ENCODE data around the gene SPINT2.
"Not testable (repeated sequence)": the region's sequence is repeated elsewhere in the genome, so short reads cannot be mapped to it uniquely, and the experiment has no call there.

Gene SPINT2, protein sequence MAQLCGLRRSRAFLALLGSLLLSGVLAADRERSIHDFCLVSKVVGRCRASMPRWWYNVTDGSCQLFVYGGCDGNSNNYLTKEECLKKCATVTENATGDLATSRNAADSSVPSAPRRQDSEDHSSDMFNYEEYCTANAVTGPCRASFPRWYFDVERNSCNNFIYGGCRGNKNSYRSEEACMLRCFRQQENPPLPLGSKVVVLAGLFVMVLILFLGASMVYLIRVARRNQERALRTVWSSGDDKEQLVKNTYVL

GRCh38 chr19:38264486-38265212 lies at the start of gene SPINT2:
TSS of gene SPINT2 (plus strand) at chr19:38264573. CDS start at chr19:38264893, 320 bp downstream.
- DNase-seq = peak; percentile 24

DNA sequence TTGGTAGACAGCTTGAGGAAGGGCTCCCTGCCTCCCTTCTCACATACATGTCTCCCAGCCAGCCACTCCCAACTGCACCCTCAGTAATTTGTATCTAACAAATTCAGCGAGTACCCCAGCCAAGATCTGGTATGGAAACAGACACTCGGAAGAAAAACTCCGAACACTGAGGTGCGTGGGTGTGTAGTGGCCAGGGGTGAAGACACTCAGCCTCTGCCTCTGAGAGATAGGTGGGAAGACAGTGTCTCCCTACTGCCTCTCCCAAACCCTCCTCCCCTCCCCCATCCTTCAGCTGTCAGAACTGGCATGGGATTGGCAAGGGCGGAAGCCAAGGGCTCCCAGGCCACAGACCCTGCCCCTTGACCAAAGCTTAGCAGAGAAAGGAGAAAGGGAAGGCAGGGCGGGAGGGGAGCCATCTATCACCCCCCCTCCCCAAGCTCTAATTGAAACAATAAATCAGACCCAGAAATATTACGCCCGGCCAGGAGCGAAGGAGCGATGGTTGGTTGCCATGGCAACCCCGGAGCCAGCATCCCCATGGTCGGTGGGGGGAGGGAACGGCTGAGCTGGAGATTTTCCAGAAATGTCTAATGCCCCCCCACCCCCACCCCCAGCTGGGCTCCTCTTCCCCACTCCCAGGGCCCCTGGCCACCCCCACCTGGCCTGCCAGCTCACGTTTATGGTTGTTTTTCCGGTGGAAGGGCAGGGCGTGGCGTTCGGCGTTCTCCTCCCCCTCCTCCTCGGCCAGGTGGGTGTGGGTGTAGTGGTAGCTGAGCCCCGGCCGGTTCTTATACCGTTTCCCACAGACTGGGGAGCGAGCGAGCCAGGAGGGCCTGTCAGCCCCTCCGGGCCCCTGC lies 47.4 kb upstream of the SPINT2 start:
- no peak for DNase-seq

DNA sequence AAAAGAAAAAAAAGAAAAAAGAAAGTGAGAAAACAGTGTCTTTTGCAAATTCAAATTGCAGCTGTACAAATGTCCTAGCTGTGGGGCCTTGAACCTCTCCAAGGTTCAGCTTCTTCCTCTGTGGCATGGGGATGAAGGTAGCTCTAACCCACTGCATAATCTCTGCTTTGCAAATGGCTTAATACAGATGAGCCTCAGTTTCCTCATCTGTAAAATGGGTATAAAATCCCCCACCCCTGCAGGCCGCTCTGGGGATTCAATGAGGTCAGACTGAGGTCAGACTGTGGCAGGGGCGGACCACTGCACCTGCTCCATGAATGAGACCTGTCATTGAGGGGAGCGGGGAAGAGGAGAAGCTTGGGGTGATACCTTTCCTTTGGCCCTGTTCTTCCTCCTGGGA lies 46.2 kb upstream of the SPINT2 start:
- DNase-seq = no peak

- no peak for DNase-seq
Observed at GRCh38 chr19:38219221-38219620, 45.2 kb upstream of the SPINT2 start.

- no peak for DNase-seq
Observed at GRCh38 chr19:38221421-38221820, 43.0 kb upstream of the SPINT2 start.

- no peak for DNase-seq
Observed at GRCh38 chr19:38221919-38222830, 42.2 kb upstream of the SPINT2 start.

DNA sequence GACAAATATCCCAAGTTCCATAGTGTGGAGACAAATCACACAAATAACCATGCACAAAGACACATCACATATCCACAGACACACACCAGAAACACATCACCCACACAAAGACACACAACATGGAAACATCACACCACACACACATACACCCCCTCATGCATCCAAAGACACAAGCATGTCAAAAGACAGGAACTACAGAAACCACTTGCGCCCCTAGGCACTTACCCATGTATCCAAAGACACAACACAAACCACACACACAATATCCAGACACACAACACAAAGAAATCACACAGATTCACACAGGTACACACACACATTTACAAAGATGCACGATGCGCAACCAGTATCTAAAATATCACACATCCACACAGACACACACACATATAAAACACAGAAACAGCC lies 41.3 kb upstream of the SPINT2 start:
- no peak for DNase-seq

- DNase-seq = no peak
Observed at GRCh38 chr19:38223617-38224013, 40.8 kb upstream of the SPINT2 start.

DNA sequence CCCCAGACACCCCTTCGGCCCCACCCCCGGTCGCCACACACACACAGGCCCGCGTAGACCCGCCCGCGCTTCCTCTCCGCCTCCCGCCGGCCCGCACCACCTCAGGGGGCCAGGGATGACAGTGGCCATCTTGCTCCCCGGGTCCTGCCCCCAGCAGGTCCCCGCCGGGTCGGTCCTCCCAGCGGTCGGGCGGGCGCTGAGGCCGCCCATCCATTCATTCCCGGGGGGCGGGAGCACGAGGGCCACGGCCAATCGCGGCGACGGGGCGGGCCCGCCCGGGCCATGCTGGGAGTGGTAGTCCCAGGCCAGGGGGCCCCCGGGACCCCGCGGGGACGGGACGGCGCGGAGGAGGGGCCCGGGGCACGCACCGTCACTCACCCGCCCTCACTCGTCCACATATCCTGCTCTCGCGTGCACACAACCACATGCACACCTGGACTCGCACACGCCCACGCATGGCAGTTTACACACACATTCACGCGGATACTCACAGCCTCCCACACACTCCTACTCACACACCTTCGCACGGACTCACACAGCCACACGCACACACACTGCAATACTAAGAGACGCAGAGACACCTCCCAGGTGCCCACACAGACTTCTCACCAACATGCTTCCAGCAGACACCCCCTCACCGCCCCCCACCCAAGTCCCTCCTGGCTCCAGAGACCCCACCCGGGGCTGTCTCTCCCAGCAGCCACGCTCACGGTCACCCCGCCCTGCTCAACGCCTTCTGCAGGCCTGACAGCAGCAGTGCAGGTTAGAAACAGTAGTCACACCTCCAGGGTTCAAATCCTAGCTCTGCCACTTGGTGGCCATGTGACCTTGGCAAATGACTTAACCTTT lies 40.1 kb upstream of the SPINT2 start, which contains the start of gene DPF1:
TSS of gene DPF1 (minus strand) at position 209 of the 849 bp plus-strand sequence. CDS start at position 129, 80 bp downstream.
- DNase-seq = peak; percentile 38

GRCh38 chr19:38224863-38225218 lies 39.5 kb upstream of the SPINT2 start:
- not testable (repeated sequence) for DNase-seq

GRCh38 chr19:38227287-38228004 lies 36.9 kb upstream of the SPINT2 start:
- no peak for DNase-seq

DNA sequence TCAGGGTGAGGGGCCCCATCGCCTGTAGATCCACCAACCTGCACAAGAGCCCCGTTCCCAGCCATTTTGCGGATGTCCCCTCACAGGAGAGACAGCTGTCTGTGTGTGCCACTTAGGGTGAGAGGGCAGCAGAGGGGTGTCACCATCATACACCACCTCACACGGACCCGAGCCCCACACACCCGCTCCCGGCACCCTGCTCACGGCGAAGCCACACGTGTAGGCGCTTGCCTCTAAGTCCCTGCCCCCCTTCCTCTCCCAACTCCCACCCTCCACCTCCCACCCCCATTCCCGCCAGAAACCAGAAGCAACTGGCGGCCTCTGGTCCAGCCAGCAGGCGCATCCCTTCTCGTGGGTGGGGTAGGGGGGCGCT lies 36.4 kb upstream of the SPINT2 start:
- no peak for DNase-seq

GRCh38 chr19:38228491-38229439 lies 35.6 kb upstream of the SPINT2 start:
- DNase-seq = no peak

DNA sequence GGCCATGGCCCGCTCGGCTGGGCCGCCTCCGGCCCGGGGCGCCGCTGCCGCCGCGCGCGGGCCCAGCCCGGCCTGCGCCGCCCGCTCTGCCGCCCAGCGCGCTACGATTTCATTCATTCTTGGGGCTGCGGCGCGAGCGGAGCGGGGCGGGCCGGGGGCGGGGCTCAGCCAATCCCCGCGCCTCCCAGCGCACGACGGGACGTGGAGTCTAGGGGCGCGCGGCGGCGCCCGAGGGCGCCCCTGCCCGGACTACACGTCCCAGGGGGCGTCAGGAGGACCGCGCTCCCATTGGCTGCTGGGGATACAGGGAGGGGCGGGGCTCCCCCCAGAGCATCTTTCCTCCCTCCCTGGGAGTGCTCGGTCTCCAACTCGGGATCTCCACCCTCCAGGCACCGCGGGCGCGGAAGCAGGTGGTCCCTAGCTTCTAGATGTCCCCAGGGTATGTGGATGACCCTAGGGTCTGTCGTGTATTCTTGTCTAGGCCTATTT lies 34.7 kb upstream of the SPINT2 start:
- DNase-seq = peak; percentile 28

- not testable (repeated sequence) for DNase-seq
Observed at GRCh38 chr19:38230506-38231133, 33.8 kb upstream of the SPINT2 start.

DNA sequence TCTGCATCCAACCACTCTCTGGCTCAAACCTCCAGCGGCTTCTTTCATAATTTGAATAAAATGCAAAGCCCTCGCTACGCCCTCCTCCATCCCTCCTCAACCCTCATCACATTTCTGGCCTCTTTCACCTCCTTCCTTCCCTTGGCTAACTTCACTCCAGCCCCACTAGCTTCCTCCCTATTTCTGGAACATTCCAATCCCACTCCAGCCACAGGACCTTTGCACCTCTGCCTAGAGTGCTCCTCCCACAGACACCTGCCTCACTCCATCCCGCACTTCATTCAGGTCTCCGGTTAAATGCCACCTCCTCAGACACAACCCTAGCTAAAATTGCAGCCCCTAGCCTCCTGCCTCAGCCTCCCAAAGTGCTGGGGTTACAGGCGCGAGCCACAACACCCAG lies 32.5 kb upstream of the SPINT2 start:
- DNase-seq = no peak

GRCh38 chr19:38233740-38234251 lies 30.6 kb upstream of the SPINT2 start:
- peak; percentile 59 for DNase-seq

DNA sequence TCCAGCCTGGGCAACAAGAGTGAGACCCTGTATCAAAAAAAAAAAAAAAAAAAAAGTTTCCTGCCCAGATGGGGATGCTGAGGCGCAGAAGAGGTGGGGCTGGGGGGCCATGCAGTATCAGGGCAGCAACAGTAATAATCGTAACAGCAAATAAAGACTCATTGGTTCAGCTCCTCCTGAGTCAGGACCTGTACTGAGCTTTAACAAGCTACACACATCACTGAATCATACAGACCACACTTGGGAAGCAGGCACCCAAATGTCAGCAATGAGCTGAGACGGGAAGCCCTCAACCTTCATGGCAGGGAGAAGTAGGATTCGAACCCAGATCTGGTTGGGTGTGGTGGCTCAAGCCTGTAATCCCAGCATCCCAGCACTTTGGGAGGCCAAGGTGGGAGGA lies 29.8 kb upstream of the SPINT2 start:
- DNase-seq = no peak

- no peak for DNase-seq
Observed at GRCh38 chr19:38239816-38240215, 24.6 kb upstream of the SPINT2 start.
